Smooth muscle cell (in vitro differentiated cells): ENCODE results near the gene EMC10. TPM values are rescaled to one million over a fixed set of nuclear protein-coding genes. Genes with fewer than 3 reads are reported as not detected.

Experiments
- DNase-seq: peaks from one replicate; lab custom pipeline; 2025; ENCODE audit not compliant: unreplicated experiment; lab: John Stamatoyannopoulos, UW
- H2AFZ ChIP-seq: fragments of 200-600 bp; sonication (generic); 2 replicates; pipeline ENCODE4 v1.6.0; 2016; ENCODE audit warnings: antibody characterized with exemption, low read depth, mild to moderate bottlenecking
- H3F3A ChIP-seq: fragments of 200-600 bp; sonication (generic); 2 replicates; pipeline ENCODE4 v1.6.0; 2017; ENCODE audit warnings: antibody characterized with exemption, low read depth
- H3K27ac ChIP-seq: fragments of 200-600 bp; sonication (generic); 2 replicates; pipeline ENCODE4 v1.5.1; 2016; ENCODE audit warnings: low read depth, mild to moderate bottlenecking
- H3K27me3 ChIP-seq: fragments of 200-600 bp; sonication (generic); 2 replicates; pipeline ENCODE4 v1.6.1; 2016; ENCODE audit warnings: low read depth, mild to moderate bottlenecking
- H3K36me3 ChIP-seq: fragments of 200-600 bp; sonication (generic); 2 replicates; pipeline ENCODE4 v1.5.1; 2016; ENCODE audit warnings: low read depth
- H3K4me1 ChIP-seq: fragments of 200-600 bp; sonication (generic); 2 replicates; pipeline ENCODE4 v1.5.1; 2016; ENCODE audit warnings: low read depth
- H3K4me2 ChIP-seq: fragments of 200-600 bp; sonication (generic); 2 replicates; pipeline ENCODE4 v1.6.0; 2016; ENCODE audit warnings: mild to moderate bottlenecking
- H3K4me3 ChIP-seq: fragments of 200-600 bp; sonication (generic); 2 replicates; pipeline ENCODE4 v1.5.1; 2016; ENCODE audit warnings: mild to moderate bottlenecking
- H3K79me2 ChIP-seq: fragments of 200-600 bp; sonication (generic); 2 replicates; pipeline ENCODE4 v1.6.0; 2016; ENCODE audit warnings: low read depth, mild to moderate bottlenecking
- H3K9ac ChIP-seq: fragments of 200-600 bp; sonication (generic); 2 replicates; pipeline ENCODE4 v1.6.0; 2016; ENCODE audit warnings: low read depth
- H3K9me3 ChIP-seq: fragments of 200-600 bp; sonication (generic); replicated peaks from 2 replicates; pipeline ENCODE4 v1.5.1; 2016; ENCODE audit warnings: low read depth
- H4K20me1 ChIP-seq: fragments of 200-600 bp; sonication (generic); 2 replicates; pipeline ENCODE4 v1.6.0; 2016; ENCODE audit warnings: low read depth
- CTCF ChIP-seq: fragments of 200-600 bp; sonication (generic); IDR thresholded peaks from 2 replicates; pipeline ENCODE4 v1.5.1; 2017; ENCODE audit warnings: borderline replicate concordance, mild to moderate bottlenecking, antibody characterized with exemption; ENCODE audit not compliant: insufficient read depth, poor library complexity, severe bottlenecking
- WGBS: methylation state at CpG from one replicate; pipeline ENCODE4 v1.1.7; 2016; ENCODE audit warnings: low lambda C conversion rate; 5-methylcytosine and 5-hydroxymethylcytosine counted together
- polyA plus RNA-seq: library from polyadenylated mRNA; unstranded; fragments of >200 nt; fragmentation: Nextera tagmentation; extraction: Ambion mirVana; gene quantifications from 2 replicates; pipeline ENCODE4 v1.2.1, GENCODE V29; 2016
- total RNA-seq: library from RNA; depleted of rRNA; stranded (reverse); fragments of >200 nt; gene quantifications from 2 replicates; pipeline ENCODE4 v1.2.3, GENCODE V29; 2014

Gene EMC10
- total and polyA plus RNA-seq, 2 experiments from 2014 or later, result 18.0 to 51.7 TPM

- no peaks in the 10 kb centered on the region for H3K27me3 ChIP-seq
- H3K4me2 ChIP-seq, result peak overlapping the region; percentile 86
- peaks cover 4% of the 10 kb centered on the region for H3K4me1 ChIP-seq
- TF ChIP-seq CTCF, result no peak
- no peaks in the 10 kb centered on the region for H4K20me1 ChIP-seq
- no peaks in the 10 kb centered on the region for H3F3A ChIP-seq
- no peaks in the 10 kb centered on the region for H3K36me3 ChIP-seq
- H2AFZ ChIP-seq, result no peak overlapping the region
- H3K4me3 ChIP-seq, result peak overlapping the region; percentile 74
- H3K79me2 ChIP-seq, result no peaks in the 10 kb centered on the region
- DNase-seq, result no peak
- 74% methylated on average over 25 of the region's 26 CpGs for WGBS
- H3K27ac ChIP-seq, result peak overlapping the region; percentile 50
- H3K9me3 ChIP-seq, result no peaks in the 10 kb centered on the region
- peak overlapping the region; percentile 64 for H3K9ac ChIP-seq
Measured at GRCh38 chr19:50510121-50510670, 33.9 kb downstream of the EMC10 start.

- peak overlapping the region; percentile 86 for H3K4me2 ChIP-seq
- H3K9ac ChIP-seq, result peak overlapping the region; percentile 64
- no peaks in the 10 kb centered on the region for H4K20me1 ChIP-seq
- H2AFZ ChIP-seq, result peak overlapping the region; percentile 40
- no peaks in the 10 kb centered on the region for H3K9me3 ChIP-seq
- peaks cover 4% of the 10 kb centered on the region for H3K4me1 ChIP-seq
- H3K79me2 ChIP-seq, result no peaks in the 10 kb centered on the region
- no peaks in the 10 kb centered on the region for H3F3A ChIP-seq
- 9% methylated on average over 10 of the region's 10 CpGs for WGBS
- no peaks in the 10 kb centered on the region for H3K36me3 ChIP-seq
- peak overlapping the region; percentile 74 for H3K4me3 ChIP-seq
- H3K27me3 ChIP-seq, result no peaks in the 10 kb centered on the region
- no peak for DNase-seq
- peak overlapping the region; percentile 50 for H3K27ac ChIP-seq
- no peak for TF ChIP-seq CTCF
Measured at GRCh38 chr19:50510700-50511068, 34.4 kb downstream of the EMC10 start.

DNA sequence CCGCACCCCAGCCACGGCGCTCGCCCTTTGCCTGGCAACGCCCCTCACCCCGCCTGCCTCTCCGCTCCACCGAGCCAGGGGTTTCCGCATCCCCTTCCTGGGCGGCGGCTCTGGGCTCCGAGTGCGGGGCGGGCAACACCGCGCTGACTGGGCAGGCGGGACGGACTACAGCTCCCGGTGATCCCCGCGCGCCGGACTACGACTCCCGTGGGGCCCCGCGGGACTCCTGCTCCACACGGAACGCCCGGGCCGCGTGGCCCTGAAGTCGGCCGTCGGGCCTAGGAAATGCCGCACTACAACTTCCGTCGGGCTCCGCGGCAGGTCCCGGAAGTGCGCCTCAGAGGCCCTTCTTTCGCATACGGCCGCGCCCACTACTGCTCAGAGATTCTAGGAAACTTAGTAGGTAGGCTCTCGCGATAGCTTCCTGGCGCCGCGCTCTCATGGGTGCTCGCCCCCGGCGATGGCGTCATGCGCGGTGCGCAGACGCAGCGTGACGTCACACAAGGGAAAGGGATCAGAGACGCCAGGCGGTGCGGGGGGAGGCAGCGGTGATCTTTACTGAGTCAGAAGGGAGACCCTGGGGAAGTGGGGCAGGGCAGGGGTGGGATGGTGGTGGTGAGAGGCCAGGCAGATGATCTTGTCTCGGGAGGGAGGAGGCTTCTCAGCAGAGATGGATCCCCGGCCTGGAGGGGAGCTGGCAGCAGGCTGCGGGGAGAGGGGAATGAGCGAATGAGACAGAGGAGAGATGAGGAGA lies 34.9 kb downstream of the EMC10 start, which contains the start of gene JOSD2:
Gene JOSD2 (minus strand): TSS at position 123 of the 754 bp plus-strand sequence. CDS start 760 bp downstream, outside the sequence.
- Histone ChIP-seq H3K9ac (peak within 1 kb of the TSS; percentile 64), H3K27me3 (no peaks in the 10 kb centered on the region), H4K20me1 (no peaks in the 10 kb centered on the region), H3F3A (no peaks in the 10 kb centered on the region), H2AFZ (peak within 1 kb of the TSS; percentile 40), H3K4me2 (peak within 1 kb of the TSS; percentile 86), H3K9me3 (no peaks in the 10 kb centered on the region), H3K4me1 (peaks cover 4% of the 10 kb centered on the region), H3K36me3 (no peaks in the 10 kb centered on the region), H3K4me3 (peak within 1 kb of the TSS; percentile 74), H3K79me2 (no peaks in the 10 kb centered on the region), H3K27ac (peak within 1 kb of the TSS; percentile 50)
- no peak for TF ChIP-seq CTCF
- 2% methylated on average over 67 of the region's 69 CpGs for WGBS
- peak; percentile 83 for DNase-seq
